ENCODE data around the gene KCTD12.

The KCTD12 gene

GRCh38 chr13:76889254-76889653 is 3.0 kb upstream of the KCTD12 start:
- H3K4me3 ChIP-seq (ENCODE audit: low read depth, low read length): no peak overlapping the region
- TF ChIP-seq CTCF (IDR thresholded peaks at IDR 0.05; ENCODE audit: low read depth, low read length): no peak
- DNase-seq (ENCODE audit: low read depth, low spot score): no peak
- in situ Hi-C loops (cut with HindIII; ENCODE audit: low sequenced_read_pairs): no loop called here

GRCh38 chr13:76888421-76888820 is 2.2 kb upstream of the KCTD12 start:
- in situ Hi-C loops (cut with HindIII; ENCODE audit: low sequenced_read_pairs): no loop called here
- TF ChIP-seq CTCF (IDR thresholded peaks at IDR 0.05; ENCODE audit: low read depth, low read length): no peak
- DNase-seq (ENCODE audit: low read depth, low spot score): no peak
- H3K4me3 ChIP-seq (ENCODE audit: low read depth, low read length): no peak overlapping the region

GRCh38 chr13:76887076-76887563 is 915 bp upstream of the KCTD12 start:
- in situ Hi-C loops (cut with HindIII; ENCODE audit: low sequenced_read_pairs): no loop called here
- H3K4me3 ChIP-seq (ENCODE audit: low read depth, low read length): peak overlapping the region; percentile 65
- no peak for TF ChIP-seq CTCF (IDR thresholded peaks at IDR 0.05; ENCODE audit: low read depth, low read length)
- DNase-seq (ENCODE audit: low read depth, low spot score): no peak

- TF ChIP-seq CTCF (IDR thresholded peaks at IDR 0.05; ENCODE audit: low read depth, low read length): no peak
- no peak for DNase-seq (ENCODE audit: low read depth, low spot score)
- in situ Hi-C loops (cut with HindIII; ENCODE audit: low sequenced_read_pairs): no loop called here
- H3K4me3 ChIP-seq (ENCODE audit: low read depth, low read length): peak overlapping the region; percentile 65
Observed at GRCh38 chr13:76886005-76886291, 257 bp downstream of the KCTD12 start.

GRCh38 chr13:76885203-76886004 is 801 bp downstream of the KCTD12 start:
- peak; percentile 46 for TF ChIP-seq CTCF (IDR thresholded peaks at IDR 0.05; ENCODE audit: low read depth, low read length)
- DNase-seq (ENCODE audit: low read depth, low spot score): peak; percentile 81
- in situ Hi-C loops (cut with HindIII; ENCODE audit: low sequenced_read_pairs): no loop called here
- H3K4me3 ChIP-seq (ENCODE audit: low read depth, low read length): peak overlapping the region; percentile 65

GRCh38 chr13:76884907-76885202 is 1.4 kb downstream of the KCTD12 start:
- no peak for TF ChIP-seq CTCF (IDR thresholded peaks at IDR 0.05; ENCODE audit: low read depth, low read length)
- in situ Hi-C loops (cut with HindIII; ENCODE audit: low sequenced_read_pairs): no loop called here
- peak overlapping the region; percentile 65 for H3K4me3 ChIP-seq (ENCODE audit: low read depth, low read length)
- DNase-seq (ENCODE audit: low read depth, low spot score): no peak
